ENCODE measurements around the gene ADCYAP1.

The ADCYAP1 gene

GRCh38 chr18:939166-939565 lies 34.5 kb downstream of the ADCYAP1 start:
- DNase-seq (ENCODE audit: low spot score), result no peak
- no peak for TF ChIP-seq CTCF (IDR thresholded peaks at IDR 0.05; ENCODE audit: borderline replicate concordance, control extremely low read depth, extremely low read depth, insufficient read depth, missing control alignments)
- in situ Hi-C loops (cut with MboI; ENCODE audit: low sequenced_read_pairs, unreplicated experiment), result no loop called here

DNA sequence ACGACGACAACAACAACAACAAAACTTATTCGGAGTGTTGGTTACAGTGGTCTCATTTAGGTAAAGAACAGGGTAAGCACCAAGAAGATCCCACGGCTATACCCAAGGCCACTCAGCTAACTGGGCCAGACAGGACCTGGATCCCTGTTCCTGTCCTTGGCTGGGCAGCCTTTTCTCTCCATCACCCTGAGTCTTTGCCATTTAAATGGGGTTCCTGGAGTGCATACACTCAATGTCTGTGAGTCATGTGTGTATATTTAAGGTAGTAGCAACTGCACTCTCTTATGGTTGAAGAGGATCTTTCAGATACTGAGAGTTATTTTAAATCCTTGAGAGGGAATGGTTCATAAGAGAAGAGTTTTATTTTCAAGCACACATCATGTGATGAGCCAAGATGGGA lies 35.3 kb downstream of the ADCYAP1 start:
- DNase-seq (ENCODE audit: low spot score), result no peak
- in situ Hi-C loops (cut with MboI; ENCODE audit: low sequenced_read_pairs, unreplicated experiment), result no loop called here
- no peak for TF ChIP-seq CTCF (IDR thresholded peaks at IDR 0.05; ENCODE audit: borderline replicate concordance, control extremely low read depth, extremely low read depth, insufficient read depth, missing control alignments)

DNA sequence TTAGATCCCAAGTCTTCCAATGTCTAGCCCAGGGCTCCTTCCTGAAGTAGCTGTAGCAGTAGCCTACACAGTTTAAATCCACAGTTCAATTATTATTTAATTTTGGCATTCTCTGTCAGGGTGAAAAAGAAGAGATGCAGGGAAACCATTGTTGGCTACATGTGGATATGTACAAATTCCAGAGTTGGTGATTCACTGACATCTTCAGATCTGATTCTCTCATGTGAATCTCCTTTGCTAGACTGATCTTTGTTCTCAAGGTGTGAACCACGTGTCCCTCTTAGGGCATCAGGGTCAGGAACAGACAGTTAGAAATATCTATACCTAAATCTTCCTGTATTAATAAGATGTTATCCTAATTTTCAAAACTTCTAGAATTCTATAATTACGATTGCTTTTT lies 36.7 kb downstream of the ADCYAP1 start:
- in situ Hi-C loops (cut with MboI; ENCODE audit: low sequenced_read_pairs, unreplicated experiment), result no loop called here
- no peak for TF ChIP-seq CTCF (IDR thresholded peaks at IDR 0.05; ENCODE audit: borderline replicate concordance, control extremely low read depth, extremely low read depth, insufficient read depth, missing control alignments)
- DNase-seq (ENCODE audit: low spot score), result no peak

- in situ Hi-C loops (cut with MboI; ENCODE audit: low sequenced_read_pairs, unreplicated experiment), result no loop called here
- DNase-seq (ENCODE audit: low spot score), result no peak
- no peak for TF ChIP-seq CTCF (IDR thresholded peaks at IDR 0.05; ENCODE audit: borderline replicate concordance, control extremely low read depth, extremely low read depth, insufficient read depth, missing control alignments)
Measured at GRCh38 chr18:944440-944839, 39.8 kb downstream of the ADCYAP1 start.

- TF ChIP-seq CTCF (IDR thresholded peaks at IDR 0.05; ENCODE audit: borderline replicate concordance, control extremely low read depth, extremely low read depth, insufficient read depth, missing control alignments), result no peak
- DNase-seq (ENCODE audit: low spot score), result no peak
Measured at GRCh38 chr18:949724-950631, 45.3 kb downstream of the ADCYAP1 start.

GRCh38 chr18:950882-951495 lies 46.3 kb downstream of the ADCYAP1 start:
- in situ Hi-C loops (cut with MboI; ENCODE audit: low sequenced_read_pairs, unreplicated experiment), result no loop called here
- no peak for DNase-seq (ENCODE audit: low spot score)
- TF ChIP-seq CTCF (IDR thresholded peaks at IDR 0.05; ENCODE audit: borderline replicate concordance, control extremely low read depth, extremely low read depth, insufficient read depth, missing control alignments), result no peak

More at GRCh38 chr18:949724-950631, 45.3 kb downstream of the ADCYAP1 start:
- in situ Hi-C loops (cut with MboI; ENCODE audit: low sequenced_read_pairs, unreplicated experiment), result no loop called here

Measured in GM13976 (cell line).